Neuron (in vitro differentiated cells): Measurements from ENCODE around the gene CCND1.

Source experiments
- H2AFZ ChIP-seq: one replicate; pipeline ENCODE4 v1.6.1; 2013; ENCODE audit warnings: low read depth, mild to moderate bottlenecking, inconsistent platforms, low read length, moderate library complexity
- H3K27me3 ChIP-seq: one replicate; pipeline ENCODE4 v1.6.1; 2013; ENCODE audit warnings: low read length; ENCODE audit not compliant: insufficient read depth
- H3K36me3 ChIP-seq: one replicate; pipeline ENCODE4 v1.6.1; 2013; ENCODE audit warnings: low read length; ENCODE audit not compliant: insufficient read depth
- H3K4me1 ChIP-seq: one replicate; pipeline ENCODE4 v1.6.1; 2013; ENCODE audit warnings: low read length; ENCODE audit not compliant: insufficient read depth
- H3K4me3 ChIP-seq: 2 replicates; pipeline ENCODE4 v1.5.1; 2013; ENCODE audit warnings: mild to moderate bottlenecking, low read length, moderate library complexity
- H3K9me3 ChIP-seq: one replicate; pipeline ENCODE4 v1.6.1; 2013; ENCODE audit warnings: low read length

CCND1 gene

GRCh38 chr11:69646493-69647389, 5.8 kb downstream of the CCND1 start:
- Histone ChIP-seq H3K36me3 (peaks cover 36% of the 10 kb centered on the region), H3K9me3 (no peaks in the 10 kb centered on the region), H3K4me1 (peaks cover 33% of the 10 kb centered on the region)

GRCh38 chr11:69647390-69647748, 6.4 kb downstream of the CCND1 start:
- no peaks in the 10 kb centered on the region for H3K9me3 ChIP-seq
- no peaks in the 10 kb centered on the region for H3K27me3 ChIP-seq
- H2AFZ ChIP-seq = no peak overlapping the region
- no peak overlapping the region for H3K4me3 ChIP-seq
- H3K36me3 ChIP-seq = peaks cover 41% of the 10 kb centered on the region
- peaks cover 33% of the 10 kb centered on the region for H3K4me1 ChIP-seq

More at GRCh38 chr11:69646493-69647389, 5.8 kb downstream of the CCND1 start:
- Histone ChIP-seq H2AFZ (no peak overlapping the region), H3K4me3 (no peak overlapping the region), H3K27me3 (no peaks in the 10 kb centered on the region)

GRCh38 chr11:69647761-69648497, 7.0 kb downstream of the CCND1 start:
- H3K27me3 ChIP-seq = no peaks in the 10 kb centered on the region
- H3K36me3 ChIP-seq = peaks cover 41% of the 10 kb centered on the region
- no peak overlapping the region for H2AFZ ChIP-seq
- H3K9me3 ChIP-seq = no peaks in the 10 kb centered on the region
- peaks cover 32% of the 10 kb centered on the region for H3K4me1 ChIP-seq
- H3K4me3 ChIP-seq = no peak overlapping the region

- H3K27me3 ChIP-seq = no peaks in the 10 kb centered on the region
- peaks cover 38% of the 10 kb centered on the region for H3K36me3 ChIP-seq
- peaks cover 25% of the 10 kb centered on the region for H3K4me1 ChIP-seq
- no peak overlapping the region for H3K4me3 ChIP-seq
- no peak overlapping the region for H2AFZ ChIP-seq
- no peaks in the 10 kb centered on the region for H3K9me3 ChIP-seq
Measured at GRCh38 chr11:69648679-69649575, 8.0 kb downstream of the CCND1 start.

GRCh38 chr11:69649576-69649900, 8.6 kb downstream of the CCND1 start:
- Histone ChIP-seq H3K36me3 (peaks cover 36% of the 10 kb centered on the region), H3K4me1 (peaks cover 23% of the 10 kb centered on the region), H3K4me3 (no peak overlapping the region), H3K9me3 (no peaks in the 10 kb centered on the region), H2AFZ (no peak overlapping the region), H3K27me3 (no peaks in the 10 kb centered on the region)

GRCh38 chr11:69650081-69650831, 9.3 kb downstream of the CCND1 start:
- H3K9me3 ChIP-seq = no peaks in the 10 kb centered on the region
- peaks cover 17% of the 10 kb centered on the region for H3K4me1 ChIP-seq
- no peaks in the 10 kb centered on the region for H3K27me3 ChIP-seq
- H2AFZ ChIP-seq = no peak overlapping the region
- no peak overlapping the region for H3K4me3 ChIP-seq
- peaks cover 32% of the 10 kb centered on the region for H3K36me3 ChIP-seq

- Histone ChIP-seq H3K9me3 (no peaks in the 10 kb centered on the region), H3K36me3 (peaks cover 30% of the 10 kb centered on the region), H2AFZ (no peak overlapping the region), H3K27me3 (no peaks in the 10 kb centered on the region), H3K4me3 (no peak overlapping the region), H3K4me1 (peaks cover 11% of the 10 kb centered on the region)
Measured at GRCh38 chr11:69650832-69651344, 9.9 kb downstream of the CCND1 start.

GRCh38 chr11:69651834-69652620, 11.1 kb downstream of the CCND1 start:
- Histone ChIP-seq H3K27me3 (no peaks in the 10 kb centered on the region), H3K9me3 (no peaks in the 10 kb centered on the region), H3K4me3 (no peak overlapping the region), H3K36me3 (peaks cover 27% of the 10 kb centered on the region), H2AFZ (no peak overlapping the region), H3K4me1 (peaks cover 6% of the 10 kb centered on the region)

GRCh38 chr11:69652999-69653398, 12.0 kb downstream of the CCND1 start:
- Histone ChIP-seq H2AFZ (no peak overlapping the region), H3K4me3 (no peak overlapping the region), H3K4me1 (peaks cover 16% of the 10 kb centered on the region), H3K9me3 (no peaks in the 10 kb centered on the region), H3K36me3 (peaks cover 22% of the 10 kb centered on the region), H3K27me3 (no peaks in the 10 kb centered on the region)

GRCh38 chr11:69653406-69653960, 12.5 kb downstream of the CCND1 start:
- Histone ChIP-seq H2AFZ (no peak overlapping the region), H3K4me1 (peaks cover 21% of the 10 kb centered on the region), H3K9me3 (no peaks in the 10 kb centered on the region), H3K27me3 (no peaks in the 10 kb centered on the region), H3K36me3 (peaks cover 17% of the 10 kb centered on the region), H3K4me3 (no peak overlapping the region)

GRCh38 chr11:69654001-69654659, 13.2 kb downstream of the CCND1 start:
- H3K9me3 ChIP-seq = no peaks in the 10 kb centered on the region
- H3K27me3 ChIP-seq = no peaks in the 10 kb centered on the region
- H2AFZ ChIP-seq = no peak overlapping the region
- H3K4me3 ChIP-seq = no peak overlapping the region
- H3K36me3 ChIP-seq = peaks cover 17% of the 10 kb centered on the region
- H3K4me1 ChIP-seq = peaks cover 27% of the 10 kb centered on the region
